Activated CD8-positive, alpha-beta T cell treated with anti-CD3 and anti-CD28 coated beads for 36 hours (primary cell): Measurements from ENCODE around the gene RNF224. TPM values are rescaled to one million over a fixed set of nuclear protein-coding genes. Genes with fewer than 3 reads are reported as not detected.

ENCODE experiments used
- ATAC-seq: fragments of 200-7000 bp; cut with Tn5 transposase; one replicate; pipeline ENCODE4 v1.10.0; 2021; ENCODE audit warnings: mild to moderate bottlenecking, moderate library complexity
- CTCF ChIA-PET: fragments of 350-600 bp; sonication (Branson Sonifier 250); formaldehyde crosslinking; loops from one replicate; lab custom pipeline; 2021; ENCODE audit warnings: antibody characterized with exemption; lab: Charles Lee
- POLR2A ChIA-PET: fragments of 350-600 bp; sonication (Branson Sonifier 250); formaldehyde crosslinking; loops from one replicate; lab custom pipeline; 2021; ENCODE audit warnings: antibody characterized with exemption; lab: Charles Lee
- DNase-seq: peaks from one replicate; pipeline ENCODE4 v3.0.0-alpha.2; 2020
- H3K27ac Mint-ChIP-seq: one replicate; pipeline ENCODE4 v1.8.0; 2021; ENCODE audit warnings: mild to moderate bottlenecking, mixed read lengths
- H3K27me3 Mint-ChIP-seq: one replicate; pipeline ENCODE4 v1.8.0; 2021; ENCODE audit warnings: mixed read lengths
- H3K36me3 Mint-ChIP-seq: one replicate; pipeline ENCODE4 v1.8.0; 2021; ENCODE audit warnings: low read depth, mixed read lengths
- H3K4me1 Mint-ChIP-seq: one replicate; pipeline ENCODE4 v1.8.0; 2021; ENCODE audit warnings: low read depth, mixed read lengths
- H3K4me3 Mint-ChIP-seq: one replicate; pipeline ENCODE4 v1.8.0; 2021; ENCODE audit warnings: mild to moderate bottlenecking, moderate library complexity, mixed read lengths
- H3K9me3 Mint-ChIP-seq: one replicate; pipeline ENCODE4 v1.8.0; 2021; ENCODE audit warnings: mixed read lengths
- CTCF ChIP-seq: fragments of 200-600 bp; IDR thresholded peaks from one replicate; pipeline ENCODE4 v1.8.0; 2022; ENCODE audit warnings: antibody characterized with exemption, mild to moderate bottlenecking
- intact Hi-C: fragments of 100-400 bp; cut with micrococcal nuclease; formaldehyde crosslinking; loops from one replicate; pipeline ENCODE4 v1.10.0; 2022
- total RNA-seq, 2 experiments: library from RNA; stranded (reverse); gene quantifications; one replicate each; pipeline ENCODE4 v1.2.3, GENCODE V29; 2021

The RNF224 gene
- total RNA-seq, 2 experiments from 2014 or later = not detected

- no peak for ATAC-seq
- H3K27ac Mint-ChIP-seq = no peak overlapping the region
- POLR2A ChIA-PET = interaction anchor here (1.2 kb wide), 1 partner anchor 9 kb away, joined by 3 read pairs; the partner anchor contains the start of gene TPRN
- H3K4me1 Mint-ChIP-seq = peaks cover 22% of the 10 kb centered on the region
- intact Hi-C loops = no loop called here
- CTCF ChIA-PET = interaction anchor here (1.3 to 1.5 kb wide), 2 partner anchors 9 to 45 kb away, joined by 3 to 5 read pairs; partner anchors contain the start of gene TPRN
- H3K9me3 Mint-ChIP-seq = no peaks in the 10 kb centered on the region
- TF ChIP-seq CTCF = no peak
- H3K4me3 Mint-ChIP-seq = no peak overlapping the region
- peaks cover 6% of the 10 kb centered on the region for H3K36me3 Mint-ChIP-seq
- no peaks in the 10 kb centered on the region for H3K27me3 Mint-ChIP-seq
- no peak for DNase-seq
Observed at GRCh38 chr9:137191691-137192447, 35.4 kb upstream of the RNF224 start.

GRCh38 chr9:137192448-137192780 is 34.9 kb upstream of the RNF224 start:
- intact Hi-C loops = no loop called here
- peaks cover 18% of the 10 kb centered on the region for H3K4me1 Mint-ChIP-seq
- TF ChIP-seq CTCF = no peak
- H3K9me3 Mint-ChIP-seq = no peaks in the 10 kb centered on the region
- ChIA-PET CTCF (interaction anchor here (1.5 kb wide), 1 partner anchor 62 kb away, joined by 5 read pairs; no protein-coding TSS in a partner anchor), POLR2A (interaction anchor here (1.2 kb wide), 1 partner anchor 8 kb away, joined by 3 read pairs; the partner anchor contains the start of gene TPRN)
- no peak for ATAC-seq
- DNase-seq = no peak
- no peak overlapping the region for H3K4me3 Mint-ChIP-seq
- no peaks in the 10 kb centered on the region for H3K27me3 Mint-ChIP-seq
- H3K27ac Mint-ChIP-seq = no peak overlapping the region
- H3K36me3 Mint-ChIP-seq = peaks cover 6% of the 10 kb centered on the region

- Mint-ChIP-seq H3K27ac (no peak overlapping the region), H3K27me3 (no peaks in the 10 kb centered on the region), H3K9me3 (no peaks in the 10 kb centered on the region), H3K4me3 (no peak overlapping the region), H3K36me3 (peaks cover 3% of the 10 kb centered on the region), H3K4me1 (peaks cover 15% of the 10 kb centered on the region)
- intact Hi-C loops = no loop called here
- DNase-seq (no peak), ATAC-seq (no peak)
- TF ChIP-seq CTCF = no peak
- ChIA-PET CTCF (interaction anchor here (1.5 kb wide), 1 partner anchor 63 kb away, joined by 5 read pairs; no protein-coding TSS in a partner anchor), POLR2A (interaction anchor here (1.0 to 1.2 kb wide), 2 partner anchors 8 to 12 kb away, joined by 3 read pairs; partner anchors contain the start of gene TPRN)
Observed at GRCh38 chr9:137192859-137193258, 34.4 kb upstream of the RNF224 start.

GRCh38 chr9:137193771-137194170 is 33.5 kb upstream of the RNF224 start:
- no peak for ATAC-seq
- ChIA-PET POLR2A (interaction anchor here (1.0 to 1.1 kb wide), 2 partner anchors 11 kb away, joined by 3 to 4 read pairs; partner anchors contain the start of genes NDOR1 and TMEM203), CTCF (interaction anchor here (0.9 to 1.5 kb wide), 2 partner anchors 43 to 64 kb away, joined by 3 to 5 read pairs; no protein-coding TSS in a partner anchor)
- no peak for TF ChIP-seq CTCF
- no peak overlapping the region for H3K27ac Mint-ChIP-seq
- H3K36me3 Mint-ChIP-seq = peaks cover 3% of the 10 kb centered on the region
- peaks cover 15% of the 10 kb centered on the region for H3K4me1 Mint-ChIP-seq
- DNase-seq = no peak
- H3K9me3 Mint-ChIP-seq = no peaks in the 10 kb centered on the region
- H3K4me3 Mint-ChIP-seq = no peak overlapping the region
- intact Hi-C loops = no loop called here
- H3K27me3 Mint-ChIP-seq = no peaks in the 10 kb centered on the region

- no peaks in the 10 kb centered on the region for H3K27me3 Mint-ChIP-seq
- no peak overlapping the region for H3K27ac Mint-ChIP-seq
- peaks cover 3% of the 10 kb centered on the region for H3K36me3 Mint-ChIP-seq
- no peak for DNase-seq
- H3K4me3 Mint-ChIP-seq = no peak overlapping the region
- H3K4me1 Mint-ChIP-seq = peaks cover 12% of the 10 kb centered on the region
- CTCF ChIA-PET = interaction anchor here (0.9 kb wide), 1 partner anchor 43 kb away, joined by 3 read pairs; no protein-coding TSS in a partner anchor
- TF ChIP-seq CTCF = no peak
- no peak for ATAC-seq
- POLR2A ChIA-PET = interaction anchor here (1.0 to 1.1 kb wide), 2 partner anchors 11 to 87 kb away, joined by 3 to 4 read pairs; partner anchors contain the start of genes NDOR1 and TMEM203
- H3K9me3 Mint-ChIP-seq = no peaks in the 10 kb centered on the region
- intact Hi-C loops = no loop called here
Observed at GRCh38 chr9:137194388-137194787, 32.9 kb upstream of the RNF224 start.
